Right ventricle myocardium superior (tissue), 1 donor: Measurements from ENCODE around the gene TSPAN2. TPM values are rescaled to one million over a fixed set of nuclear protein-coding genes. Genes with fewer than 3 reads are reported as not detected.
A peak's percentile ranks its signal among the peaks of the same experiment; 100 is the strongest.

ENCODE experiments used
- ATAC-seq: fragments of 200-7000 bp; cut with Tn5 transposase; one replicate; pipeline ENCODE4 v1.9.1; 2020; ENCODE audit warnings: mild to moderate bottlenecking; ENCODE audit not compliant: poor library complexity
- DNase-seq: peaks from one replicate; pipeline ENCODE4 v3.0.0-alpha.2; 2020
- intact Hi-C: fragments of 100-400 bp; cut with DNase I; formaldehyde crosslinking; loops from one replicate; pipeline ENCODE4 v1.11.2; 2022
- total RNA-seq: library from RNA; stranded (reverse); fragmentation: NEBNext Ultra II Directional; extraction: Animal tissue kit (Norgen Biotek cat#: 25700); gene quantifications from one replicate; pipeline ENCODE4 v1.2.1, GENCODE V29; 2021
- donor health status: DM: no; HTN: yes; CAD: no; lungs with severe emphysema.

Gene TSPAN2
- total RNA-seq, 1 donor from 2014 or later: 12.2 TPM

GRCh38 chr1:115117298-115117697 lies 28.0 kb upstream of the TSPAN2 start:
- ATAC-seq (no peak), DNase-seq (no peak)
- intact Hi-C loops: no loop called here

GRCh38 chr1:115116512-115116911 lies 27.2 kb upstream of the TSPAN2 start:
- intact Hi-C loops: no loop called here
- DNase-seq (no peak), ATAC-seq (no peak)

GRCh38 chr1:115115521-115116161 lies 26.3 kb upstream of the TSPAN2 start:
- intact Hi-C loops: no loop called here

GRCh38 chr1:115114308-115114707 lies 25.0 kb upstream of the TSPAN2 start:
- no peak for DNase-seq
- intact Hi-C loops: loop anchor here (5.0 kb wide), 1 partner anchor 62 kb away; no protein-coding TSS in a partner anchor
- no peak for ATAC-seq

More at GRCh38 chr1:115115521-115116161, 26.3 kb upstream of the TSPAN2 start:
- ATAC-seq (no peak), DNase-seq (no peak)

- DNase-seq (no peak), ATAC-seq (no peak)
- intact Hi-C loops: loop anchor here (2.0 to 5.0 kb wide), 2 partner anchors 61 to 135 kb away; no protein-coding TSS in a partner anchor
These were observed 24.5 kb upstream of the TSPAN2 start for GRCh38 chr1:115113766-115114165.

- intact Hi-C loops: loop anchor here (2.0 to 5.0 kb wide), 2 partner anchors 60 to 134 kb away; no protein-coding TSS in a partner anchor
- DNase-seq: peak; percentile 53
These were observed 23.4 kb upstream of the TSPAN2 start for GRCh38 chr1:115112496-115113375.

GRCh38 chr1:115107516-115108260 lies 18.4 kb upstream of the TSPAN2 start:
- intact Hi-C loops: no loop called here
- ATAC-seq (peak; percentile 57), DNase-seq (no peak)

More at GRCh38 chr1:115112496-115113375, 23.4 kb upstream of the TSPAN2 start:
- peak; percentile 36 for ATAC-seq

- intact Hi-C loops: no loop called here
- DNase-seq (no peak), ATAC-seq (no peak)
These were observed 16.5 kb upstream of the TSPAN2 start for GRCh38 chr1:115105831-115106230.

- intact Hi-C loops: no loop called here
- no peak for DNase-seq
- peak; percentile 59 for ATAC-seq
These were observed 10.4 kb upstream of the TSPAN2 start for GRCh38 chr1:115099693-115100050.

GRCh38 chr1:115098979-115099692 lies 9.8 kb upstream of the TSPAN2 start:
- DNase-seq: no peak
- ATAC-seq: peak; percentile 94
- intact Hi-C loops: no loop called here

- intact Hi-C loops: no loop called here
- DNase-seq (no peak), ATAC-seq (no peak)
These were observed 2.9 kb upstream of the TSPAN2 start for GRCh38 chr1:115092175-115092574.

- intact Hi-C loops: no loop called here
- DNase-seq (no peak), ATAC-seq (no peak)
These were observed 2.3 kb upstream of the TSPAN2 start for GRCh38 chr1:115091572-115091971.

- no peak for ATAC-seq
- DNase-seq: no peak
- intact Hi-C loops: no loop called here
These were observed 1.7 kb upstream of the TSPAN2 start for GRCh38 chr1:115090956-115091355.

- intact Hi-C loops: no loop called here
- DNase-seq: no peak
These were observed 1.2 kb upstream of the TSPAN2 start for GRCh38 chr1:115090540-115090939.

GRCh38 chr1:115090186-115090490 lies 835 bp upstream of the TSPAN2 start:
- intact Hi-C loops: no loop called here
- peak; percentile 9 for ATAC-seq
- DNase-seq: no peak

More at GRCh38 chr1:115090540-115090939, 1.2 kb upstream of the TSPAN2 start:
- peak; percentile 38 for ATAC-seq

GRCh38 chr1:115088871-115089419 lies 358 bp downstream of the TSPAN2 start:
- peak; percentile 18 for ATAC-seq
- intact Hi-C loops: no loop called here

GRCh38 chr1:115088115-115088778 lies 1.1 kb downstream of the TSPAN2 start:
- DNase-seq (no peak), ATAC-seq (no peak)
- intact Hi-C loops: no loop called here

More at GRCh38 chr1:115088871-115089419, 358 bp downstream of the TSPAN2 start:
- DNase-seq: no peak
